Activated naive CD4-positive, alpha-beta T cell treated with anti-CD3 and anti-CD28 coated beads, Interleukin-2, amount 50 U/mL, for 72 hours (primary cell): ENCODE measurements around the gene UBE3C. TPM values are rescaled to one million over a fixed set of nuclear protein-coding genes. Genes with fewer than 3 reads are reported as not detected.
"Not testable (repeated sequence)": the region's sequence is repeated elsewhere in the genome, so short reads cannot be mapped to it uniquely, and the experiment has no call there.

ENCODE experiments used
- ATAC-seq, 2 donors: fragments of 150-1000 bp; cut with Tn5 transposase; 2 replicates each; pipeline ENCODE4 v1.10.0; 2021; ENCODE audit warnings: mild to moderate bottlenecking in 2 of 2, moderate library complexity in 2 of 2
- DNase-seq, 2 donors: peaks; one replicate each; pipeline ENCODE4 v3.0.0; 2021 to 2022; ENCODE audit warnings: low spot score in 2 of 2
- H3K27ac Mint-ChIP-seq, 2 donors: one replicate each; pipeline ENCODE4 v1.8.0; 2022; ENCODE audit warnings: mild to moderate bottlenecking in 2 of 2, mixed read lengths in 2 of 2
- H3K36me3 Mint-ChIP-seq, 2 donors: one replicate each; pipeline ENCODE4 v1.8.0; 2022; ENCODE audit warnings: mixed read lengths in 2 of 2
- H3K9me3 Mint-ChIP-seq, 2 donors: one replicate each; pipeline ENCODE4 v1.8.0; 2022; ENCODE audit warnings: mixed read lengths in 2 of 2
- total RNA-seq, 2 donors: library from RNA; stranded (reverse); gene quantifications; one replicate each; pipeline ENCODE4 v1.2.3, GENCODE V29; 2022

UBE3C gene
- total RNA-seq, 2 donors from 2014 or later: 57.7 to 60.0 TPM

- no peak for ATAC-seq
- Mint-ChIP-seq H3K9me3 (no peaks in the 10 kb centered on the region), H3K36me3 (no peaks in the 10 kb centered on the region), H3K27ac (no peak overlapping the region)
- no peak for DNase-seq
Measured at GRCh38 chr7:157124690-157125089, 14.0 kb upstream of the UBE3C start.

GRCh38 chr7:157125376-157126223 is 13.1 kb upstream of the UBE3C start:
- H3K27ac Mint-ChIP-seq: no peak overlapping the region
- DNase-seq (no peak), ATAC-seq (no peak)
- no peaks in the 10 kb centered on the region for H3K9me3 Mint-ChIP-seq
- no peaks in the 10 kb centered on the region for H3K36me3 Mint-ChIP-seq

GRCh38 chr7:157126921-157127320 is 11.8 kb upstream of the UBE3C start:
- Mint-ChIP-seq H3K36me3 (no peaks in the 10 kb centered on the region), H3K27ac (no peak overlapping the region), H3K9me3 (no peaks in the 10 kb centered on the region)
- ATAC-seq (no peak), DNase-seq (no peak)

- no peak overlapping the region for H3K27ac Mint-ChIP-seq
- no peaks in the 10 kb centered on the region for H3K9me3 Mint-ChIP-seq
- DNase-seq (no peak), ATAC-seq (no peak)
- H3K36me3 Mint-ChIP-seq: no peaks in the 10 kb centered on the region
Measured at GRCh38 chr7:157129200-157129599, 9.5 kb upstream of the UBE3C start.

GRCh38 chr7:157129907-157130460 is 8.7 kb upstream of the UBE3C start:
- Mint-ChIP-seq H3K9me3 (no peaks in the 10 kb centered on the region), H3K36me3 (no peaks in the 10 kb centered on the region), H3K27ac (no peak overlapping the region)
- ATAC-seq (no peak), DNase-seq (no peak)

GRCh38 chr7:157130849-157131248 is 7.9 kb upstream of the UBE3C start:
- H3K27ac Mint-ChIP-seq, DNase-seq, ATAC-seq, H3K36me3 Mint-ChIP-seq, H3K9me3 Mint-ChIP-seq: not testable (repeated sequence)

- no peaks in the 10 kb centered on the region for H3K36me3 Mint-ChIP-seq
- no peak overlapping the region for H3K27ac Mint-ChIP-seq
- H3K9me3 Mint-ChIP-seq: no peaks in the 10 kb centered on the region
- ATAC-seq (no peak), DNase-seq (no peak)
Measured at GRCh38 chr7:157132796-157133195, 5.9 kb upstream of the UBE3C start.

GRCh38 chr7:157133304-157133703 is 5.4 kb upstream of the UBE3C start:
- Mint-ChIP-seq H3K27ac (no peak overlapping the region), H3K9me3 (no peaks in the 10 kb centered on the region), H3K36me3 (no peaks in the 10 kb centered on the region)
- no peak for DNase-seq
- ATAC-seq: no peak

GRCh38 chr7:157136372-157136771 is 2.4 kb upstream of the UBE3C start:
- Mint-ChIP-seq H3K36me3 (peaks cover 12 to 20% of the 10 kb centered on the region in 2 donors), H3K27ac (no peak overlapping the region), H3K9me3 (no peaks in the 10 kb centered on the region)
- ATAC-seq (no peak), DNase-seq (no peak)

GRCh38 chr7:157138101-157138423 is 664 bp upstream of the UBE3C start:
- peak overlapping the region; percentile 60 to 84 for H3K27ac Mint-ChIP-seq
- H3K36me3 Mint-ChIP-seq: peaks cover 21 to 28% of the 10 kb centered on the region in 2 donors
- DNase-seq (no peak), ATAC-seq (no peak)
- no peaks in the 10 kb centered on the region for H3K9me3 Mint-ChIP-seq

- peak overlapping the region; percentile 64 to 77 for H3K27ac Mint-ChIP-seq
- ATAC-seq (peak; percentile 67 to 69), DNase-seq (peak in 1 of 2 donors; percentile 58)
- H3K36me3 Mint-ChIP-seq: peaks cover 33 to 40% of the 10 kb centered on the region in 2 donors
- H3K9me3 Mint-ChIP-seq: no peaks in the 10 kb centered on the region
Measured at GRCh38 chr7:157139111-157139809, 534 bp downstream of the UBE3C start.

- DNase-seq (no peak), ATAC-seq (no peak)
- Mint-ChIP-seq H3K9me3 (no peaks in the 10 kb centered on the region), H3K36me3 (peaks cover 40% of the 10 kb centered on the region in 2 donors), H3K27ac (peak overlapping the region; percentile 64 to 84)
Measured at GRCh38 chr7:157139810-157140510, 1.2 kb downstream of the UBE3C start.

GRCh38 chr7:157140511-157140905 is 1.8 kb downstream of the UBE3C start:
- peak overlapping the region; percentile 64 to 84 for H3K27ac Mint-ChIP-seq
- DNase-seq (no peak), ATAC-seq (no peak)
- H3K36me3 Mint-ChIP-seq: peaks cover 40 to 42% of the 10 kb centered on the region in 2 donors
- H3K9me3 Mint-ChIP-seq: no peaks in the 10 kb centered on the region

GRCh38 chr7:157141525-157142060 is 2.9 kb downstream of the UBE3C start:
- Mint-ChIP-seq H3K27ac (no peak overlapping the region), H3K9me3 (no peaks in the 10 kb centered on the region), H3K36me3 (peaks cover 40 to 50% of the 10 kb centered on the region in 2 donors)
- no peak for DNase-seq
- no peak for ATAC-seq

GRCh38 chr7:157143788-157144187 is 5.1 kb downstream of the UBE3C start:
- Mint-ChIP-seq H3K27ac (peak overlapping the region in 1 of 2 donors; percentile 44), H3K9me3 (no peaks in the 10 kb centered on the region), H3K36me3 (peaks cover 40 to 50% of the 10 kb centered on the region in 2 donors)
- DNase-seq: no peak
- ATAC-seq: no peak

- Mint-ChIP-seq H3K27ac (no peak overlapping the region), H3K9me3 (no peaks in the 10 kb centered on the region), H3K36me3 (peaks cover 0 to 16% of the 10 kb centered on the region in 2 donors)
- DNase-seq: no peak
- ATAC-seq: no peak
Measured at GRCh38 chr7:157149317-157149716, 10.6 kb downstream of the UBE3C start.

GRCh38 chr7:157150882-157151281 is 12.2 kb downstream of the UBE3C start:
- Mint-ChIP-seq H3K27ac (no peak overlapping the region), H3K36me3 (peaks cover 0 to 5% of the 10 kb centered on the region in 2 donors), H3K9me3 (no peaks in the 10 kb centered on the region)
- ATAC-seq (no peak), DNase-seq (no peak)
